HG03064 (cell line): Measurements from ENCODE around the gene ZNF892.
"Not testable (repeated sequence)": the region's sequence is repeated elsewhere in the genome, so short reads cannot be mapped to it uniquely, and the experiment has no call there.

ENCODE experiments used
- ATAC-seq: cut with Tn5 transposase; IDR thresholded peaks from one replicate; pipeline ENCODE4 v1.9.1; 2021; ENCODE audit warnings: low read depth; ENCODE audit not compliant: unreplicated experiment

ZNF892 gene

GRCh38 chr2:95220449-95220848 lies 13.1 kb downstream of the ZNF892 start:
- ATAC-seq = no peak

GRCh38 chr2:95225658-95226057 lies 18.3 kb downstream of the ZNF892 start:
- ATAC-seq = no peak

GRCh38 chr2:95231723-95232122 lies 24.4 kb downstream of the ZNF892 start:
- no peak for ATAC-seq

GRCh38 chr2:95232232-95232631 lies 24.9 kb downstream of the ZNF892 start:
- ATAC-seq = no peak

GRCh38 chr2:95234286-95234785 lies 27.0 kb downstream of the ZNF892 start:
- no peak for ATAC-seq

- ATAC-seq = no peak
Observed at GRCh38 chr2:95234816-95235215, 27.5 kb downstream of the ZNF892 start.

- ATAC-seq = no peak
Observed at GRCh38 chr2:95238131-95238530, 30.8 kb downstream of the ZNF892 start.

- no peak for ATAC-seq
Observed at GRCh38 chr2:95240091-95240490, 32.8 kb downstream of the ZNF892 start.

- ATAC-seq = no peak
Observed at GRCh38 chr2:95240556-95240955, 33.2 kb downstream of the ZNF892 start.

- not testable (repeated sequence) for ATAC-seq
Observed at GRCh38 chr2:95242084-95242483, 34.8 kb downstream of the ZNF892 start.
